ENCODE results near the gene DDAH1.
"Not testable (repeated sequence)": the region's sequence is repeated elsewhere in the genome, so short reads cannot be mapped to it uniquely, and the experiment has no call there.

Gene DDAH1

DNA sequence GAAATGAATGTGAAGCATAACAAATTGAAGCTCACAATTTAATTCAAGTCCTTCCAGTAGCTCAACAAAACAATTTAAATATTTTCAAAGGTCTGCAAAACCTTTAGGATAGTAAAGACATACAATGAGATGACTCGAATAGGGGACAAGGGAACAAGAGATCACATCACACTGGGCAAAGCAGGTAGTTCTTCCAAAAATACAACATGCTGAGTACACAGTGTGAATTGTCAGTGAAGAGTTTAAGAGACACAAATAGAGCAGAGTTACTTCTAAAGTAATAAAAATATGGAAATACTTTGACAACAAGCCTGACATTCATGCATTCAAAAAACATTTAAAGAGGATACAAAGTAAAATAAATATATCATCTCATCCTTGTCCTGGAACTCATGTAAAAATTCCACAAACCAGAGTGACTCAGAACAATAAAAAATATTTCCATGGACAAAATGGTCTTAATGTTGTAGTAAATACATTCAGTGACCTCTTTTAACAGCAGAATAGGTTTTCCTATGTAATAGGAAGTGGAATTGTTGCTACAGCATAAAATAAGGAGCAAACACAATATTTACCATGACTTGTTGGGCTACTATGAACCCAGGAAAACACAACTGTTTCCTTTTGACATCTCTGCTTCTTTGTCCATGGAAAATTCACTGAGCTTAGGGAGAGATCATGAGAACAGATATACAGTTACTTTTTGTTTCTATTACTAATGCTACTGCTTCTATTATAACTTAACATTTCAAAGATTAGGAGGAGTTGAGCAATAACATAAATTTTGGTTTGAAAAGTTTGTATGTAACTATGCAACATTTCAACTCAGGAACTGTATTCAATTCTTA is 104.9 kb downstream of the DDAH1 start:
- DNase-seq (ENCODE audit: low spot score), result no peak

DNA sequence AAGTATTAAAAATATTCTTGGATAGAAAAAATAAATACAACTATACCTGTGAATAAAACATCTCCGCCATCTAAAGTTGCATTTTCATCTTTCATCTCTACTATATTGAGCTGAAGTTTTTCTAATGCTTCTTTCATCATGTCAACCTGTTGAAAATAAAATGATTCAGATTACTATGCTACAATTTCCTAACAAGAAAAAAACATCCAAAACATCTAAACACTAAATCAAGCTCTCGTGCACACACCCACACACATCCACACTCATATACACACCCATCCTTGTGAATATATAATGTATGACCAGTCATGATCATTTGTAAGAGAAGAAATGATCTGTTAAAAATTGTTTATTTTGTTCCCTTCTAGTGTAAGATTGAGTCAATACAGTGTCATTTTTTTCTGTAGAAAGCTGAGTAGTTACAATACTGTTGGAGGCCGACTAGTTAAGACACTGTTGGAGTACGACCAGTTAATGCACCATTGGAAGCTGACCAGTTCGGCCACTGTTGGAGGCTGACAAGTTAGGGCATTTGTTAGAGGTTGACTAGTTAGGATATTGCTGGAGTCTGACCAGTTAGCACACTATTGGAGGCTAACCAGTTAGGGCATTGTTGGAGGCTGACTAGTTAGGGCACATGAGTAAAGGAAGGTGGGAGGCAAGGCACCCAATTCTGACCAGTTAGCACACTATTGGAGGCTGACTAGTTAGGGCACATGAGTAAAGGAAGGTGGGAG is 106.1 kb downstream of the DDAH1 start:
- no peak for DNase-seq (ENCODE audit: low spot score)

GRCh38 chr1:85357817-85358216 is 107.1 kb downstream of the DDAH1 start:
- DNase-seq (ENCODE audit: low spot score), result no peak

DNA sequence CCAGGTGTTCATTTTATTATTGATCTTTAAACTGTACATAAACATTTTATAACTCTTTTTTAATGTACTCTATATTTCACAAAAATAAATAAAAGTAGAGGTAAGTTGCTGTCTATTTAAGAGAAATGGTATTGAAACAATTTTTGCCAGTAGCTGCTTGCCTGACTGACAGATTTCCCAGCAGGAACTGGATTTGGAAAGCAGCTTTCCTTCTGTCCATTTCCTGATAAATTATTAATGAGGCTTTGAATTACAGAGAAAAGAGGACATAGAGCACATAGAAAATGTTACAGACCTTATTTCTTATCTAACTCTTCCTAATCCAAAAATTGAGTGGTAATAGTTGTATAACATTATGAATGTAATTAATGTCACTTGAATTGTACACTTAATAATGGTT is 108.8 kb downstream of the DDAH1 start:
- no peak for DNase-seq (ENCODE audit: low spot score)

- no peak for DNase-seq (ENCODE audit: low spot score)
These were observed 112.9 kb downstream of the DDAH1 start for GRCh38 chr1:85352055-85352454.

- DNase-seq (ENCODE audit: low spot score), result no peak
These were observed 113.6 kb downstream of the DDAH1 start for GRCh38 chr1:85351202-85351828.

- no peak for DNase-seq (ENCODE audit: low spot score)
These were observed 115.7 kb downstream of the DDAH1 start for GRCh38 chr1:85349224-85349623.

- DNase-seq (ENCODE audit: low spot score), result no peak
These were observed 117.1 kb downstream of the DDAH1 start for GRCh38 chr1:85347908-85348307.

GRCh38 chr1:85347275-85347674 is 117.7 kb downstream of the DDAH1 start:
- not testable (repeated sequence) for DNase-seq (ENCODE audit: low spot score)

DNA sequence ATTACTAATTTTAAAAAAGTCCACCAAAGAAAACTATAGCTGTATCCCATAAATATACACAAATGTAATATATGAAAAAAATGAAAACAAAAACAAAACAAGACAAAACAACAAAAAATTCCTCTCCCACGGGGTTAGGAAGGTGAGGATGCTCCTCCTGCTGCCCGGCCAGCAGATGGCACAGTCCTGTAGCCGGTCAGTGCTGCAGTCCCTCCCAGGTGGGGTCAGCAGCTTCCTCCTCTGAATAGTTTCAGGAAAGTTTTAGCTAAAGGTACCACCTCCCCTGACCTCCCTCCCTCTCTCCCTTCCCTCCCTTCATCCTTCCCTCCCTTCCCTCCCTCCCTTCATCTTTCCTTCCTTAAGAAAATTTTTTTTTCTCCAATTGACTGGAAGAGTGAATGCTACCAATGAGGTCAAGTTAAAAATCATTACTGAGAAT is 120.7 kb downstream of the DDAH1 start:
- peak; percentile 53 for DNase-seq (ENCODE audit: low spot score)

DNA sequence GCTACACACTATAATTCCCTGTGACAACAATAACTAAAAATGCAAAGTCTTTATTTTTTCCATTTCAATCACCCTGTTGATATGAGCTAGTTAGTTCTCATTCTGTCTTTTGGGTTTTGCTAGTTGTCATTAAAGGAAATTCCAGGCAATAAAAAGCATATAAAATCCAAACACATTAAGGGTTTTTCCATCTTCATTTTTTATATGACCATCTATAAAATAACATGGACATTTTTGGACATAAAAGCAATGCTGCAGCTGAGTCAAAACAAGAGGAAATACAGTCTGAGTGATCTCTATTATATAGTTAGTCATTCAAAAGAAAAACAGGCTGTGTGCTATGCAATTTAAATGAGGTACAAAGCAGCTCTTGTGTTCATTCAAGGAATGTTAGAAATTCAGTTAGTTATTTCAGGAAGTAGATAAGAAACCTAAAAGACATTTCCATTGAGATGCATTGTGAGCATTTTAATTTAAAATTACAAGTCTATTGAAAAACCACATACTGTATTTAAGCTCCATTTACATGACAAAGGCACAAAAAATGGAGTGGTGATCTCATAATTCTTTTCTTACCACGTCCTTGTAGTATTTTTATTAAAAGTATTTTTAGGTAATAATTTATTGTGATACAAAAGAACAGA is 121.2 kb downstream of the DDAH1 start:
- no peak for DNase-seq (ENCODE audit: low spot score)

DNA sequence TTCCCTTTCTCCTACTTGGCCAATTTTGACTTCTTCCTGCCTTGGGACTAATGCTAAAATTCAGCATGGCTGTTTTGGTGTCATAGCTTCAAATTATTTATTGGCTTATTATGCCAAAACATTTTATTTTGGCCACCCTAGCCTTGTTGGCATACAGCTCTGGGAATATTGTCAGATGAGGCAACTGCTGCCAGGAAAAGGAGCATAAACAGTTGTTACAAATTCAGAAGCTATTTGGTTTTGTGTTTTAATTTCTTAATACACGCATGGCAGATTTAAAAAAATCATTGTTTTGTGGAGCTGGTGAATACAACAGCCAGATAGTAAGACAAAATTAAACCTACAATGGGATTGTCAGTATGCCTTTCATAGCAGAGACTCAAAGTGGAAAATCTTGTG is 121.7 kb downstream of the DDAH1 start:
- no peak for DNase-seq (ENCODE audit: low spot score)

DNA sequence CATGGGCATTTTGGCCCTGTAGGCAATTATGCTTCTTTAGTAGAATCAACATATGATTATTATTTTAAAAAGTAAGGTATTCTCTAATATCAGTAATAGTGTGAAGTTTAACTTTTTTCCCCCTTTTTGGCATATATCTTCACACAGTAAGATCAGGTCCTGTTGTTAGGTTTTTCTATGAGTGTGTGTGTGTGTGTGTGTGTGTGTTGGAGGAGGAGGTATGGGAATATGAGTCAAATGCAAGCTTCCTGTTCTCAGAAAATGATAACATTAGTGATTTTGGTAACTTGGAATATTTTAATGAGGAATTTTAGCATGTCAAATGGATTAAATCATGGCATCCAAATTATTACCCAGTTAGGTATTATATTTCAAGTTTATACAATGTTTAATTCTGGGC is 122.8 kb downstream of the DDAH1 start:
- DNase-seq (ENCODE audit: low spot score), result no peak

- no peak for DNase-seq (ENCODE audit: low spot score)
These were observed 124.5 kb downstream of the DDAH1 start for GRCh38 chr1:85340427-85340826.

DNA sequence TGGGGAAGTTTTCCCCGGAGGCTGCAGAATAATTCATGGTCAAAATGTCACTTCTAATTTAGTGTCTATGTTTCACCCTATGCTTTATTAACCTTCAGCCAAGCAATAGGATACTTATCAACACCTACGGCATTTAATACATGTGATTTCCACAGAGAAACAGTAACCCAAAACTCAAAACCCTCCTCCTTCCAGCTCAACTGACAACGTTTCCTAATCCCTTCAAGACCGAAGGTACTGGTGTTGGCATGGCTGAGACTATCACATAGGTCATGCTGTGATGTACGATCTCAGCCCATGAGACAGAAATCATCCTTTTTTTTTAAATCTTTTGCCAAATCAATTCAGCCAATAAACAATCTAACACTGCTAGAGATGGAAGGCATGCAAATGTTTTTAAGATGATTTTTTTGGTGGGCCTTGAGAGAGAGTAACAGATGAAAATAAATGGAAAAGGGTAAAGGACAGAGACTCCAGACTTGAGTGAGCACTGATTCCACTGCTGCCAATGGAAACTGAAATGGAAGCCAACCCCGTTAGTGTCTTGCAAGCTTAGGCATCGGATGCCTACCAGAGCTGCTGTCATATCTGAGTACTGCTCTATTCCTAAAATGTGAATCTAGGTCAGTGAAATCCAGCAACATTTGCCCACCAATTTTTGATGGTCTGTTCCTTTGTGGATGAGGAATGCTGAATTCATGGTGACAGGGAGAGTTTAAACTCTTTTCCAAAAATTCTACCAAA is 125.1 kb downstream of the DDAH1 start:
- no peak for DNase-seq (ENCODE audit: low spot score)

DNA sequence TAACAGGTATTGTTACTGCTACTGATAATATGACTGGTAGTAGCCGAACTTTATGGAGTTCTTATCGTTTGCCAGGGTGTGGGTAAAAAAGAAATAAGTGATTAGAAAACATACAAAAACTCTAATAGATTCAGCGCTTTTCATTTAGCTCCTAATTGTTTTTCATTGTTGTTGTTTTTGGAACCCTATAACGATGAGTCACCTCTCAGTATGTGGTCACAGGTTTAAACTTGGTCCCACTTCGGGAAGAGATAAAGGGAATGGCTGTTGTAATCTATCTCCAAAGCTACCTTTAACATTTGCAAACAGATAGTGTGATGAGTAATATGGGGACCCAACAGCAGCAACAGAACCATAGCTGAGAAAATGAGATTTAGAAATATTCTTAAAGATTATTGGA is 125.9 kb downstream of the DDAH1 start:
- no peak for DNase-seq (ENCODE audit: low spot score)

DNA sequence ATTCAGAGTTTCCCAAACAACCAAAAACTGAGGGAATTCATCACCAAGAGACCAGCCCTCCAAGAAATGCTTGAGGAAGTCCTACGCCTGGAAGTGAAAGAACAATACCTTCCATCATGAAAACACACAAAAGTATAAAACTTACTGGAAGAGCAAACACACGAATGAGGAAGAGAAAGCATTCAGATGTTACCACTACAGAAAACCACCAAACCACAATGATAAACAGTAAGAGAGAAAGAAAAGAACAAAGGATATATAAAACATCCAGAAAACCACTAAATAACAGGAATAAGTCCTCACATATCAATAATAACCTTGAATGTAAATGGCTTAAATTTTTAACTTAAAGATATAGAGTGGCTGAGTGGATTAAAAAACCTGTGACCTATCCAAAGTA is 130.0 kb downstream of the DDAH1 start:
- no peak for DNase-seq (ENCODE audit: low spot score)

- DNase-seq (ENCODE audit: low spot score), result no peak
These were observed 131.8 kb downstream of the DDAH1 start for GRCh38 chr1:85333186-85333585.

DNA sequence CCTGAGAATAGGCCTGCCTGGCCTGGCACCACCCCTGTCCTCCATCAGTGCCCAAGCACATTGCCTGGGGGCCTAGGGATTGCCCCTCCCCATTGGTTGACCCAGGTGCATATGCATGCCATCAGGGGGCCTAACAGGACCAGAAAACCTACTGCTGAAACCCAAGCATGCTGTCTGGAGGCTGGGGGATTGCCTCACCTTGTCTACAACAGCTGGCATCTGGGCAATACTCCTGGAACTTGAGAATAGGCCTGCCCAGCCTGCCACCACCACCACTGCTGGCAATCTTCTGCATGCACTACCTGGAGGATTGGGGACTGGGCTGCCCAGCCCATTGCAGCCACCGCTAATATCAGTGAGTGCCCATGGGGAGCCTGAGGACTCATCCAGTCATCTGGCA is 132.4 kb downstream of the DDAH1 start:
- no peak for DNase-seq (ENCODE audit: low spot score)

GRCh38 chr1:85330711-85331290 is 134.2 kb downstream of the DDAH1 start:
- DNase-seq (ENCODE audit: low spot score), result no peak

- no peak for DNase-seq (ENCODE audit: low spot score)
These were observed 134.7 kb downstream of the DDAH1 start for GRCh38 chr1:85330214-85330631.
